Neural cell (in vitro differentiated cells): Measurements from ENCODE around the gene SLC16A1. TPM values are rescaled to one million over a fixed set of nuclear protein-coding genes. Genes with fewer than 3 reads are reported as not detected.

ENCODE experiments used
- H2AFZ ChIP-seq: fragments of 200-600, 300-800 bp; sonication (generic), shearing (Covaris generic); 2 replicates; pipeline ENCODE4 v1.6.0; 2014; ENCODE audit warnings: low read depth, mild to moderate bottlenecking, antibody characterized with exemption, low read length, moderate library complexity
- H3F3A ChIP-seq: fragments of 200-600 bp; shearing (Covaris generic); 2 replicates; pipeline ENCODE4 v1.6.1; 2016; ENCODE audit warnings: mild to moderate bottlenecking, moderate library complexity, mixed read lengths, antibody characterized with exemption, low read length; ENCODE audit not compliant: insufficient read depth, poor library complexity, severe bottlenecking
- H3K27ac ChIP-seq: fragments of 200-600, 300-800 bp; sonication (generic), shearing (Covaris generic); 2 replicates; pipeline ENCODE4 v1.5.1; 2014; ENCODE audit warnings: mild to moderate bottlenecking, low read length, moderate library complexity
- H3K27me3 ChIP-seq: fragments of 300-800, 200-600 bp; sonication (generic), shearing (Covaris generic); 2 replicates; pipeline ENCODE4 v1.6.0; 2014; ENCODE audit warnings: mild to moderate bottlenecking, low read depth, low read length, moderate library complexity; ENCODE audit not compliant: insufficient read depth
- H3K36me3 ChIP-seq: fragments of 300-800, 200-600 bp; sonication (generic), shearing (Covaris generic); 2 replicates; pipeline ENCODE4 v1.5.1; 2014; ENCODE audit warnings: mild to moderate bottlenecking, antibody characterized with exemption, low read length, moderate library complexity; ENCODE audit not compliant: insufficient read depth
- H3K4me2 ChIP-seq: fragments of 300-800, 200-600 bp; sonication (generic), shearing (Covaris generic); 2 replicates; pipeline ENCODE4 v1.6.0; 2014; ENCODE audit warnings: mild to moderate bottlenecking, low read length
- H3K4me3 ChIP-seq: fragments of 300-800, 200-600 bp; sonication (generic), shearing (Covaris generic); 2 replicates; pipeline ENCODE4 v1.5.1; 2014; ENCODE audit warnings: mild to moderate bottlenecking, low read length, moderate library complexity
- H3K79me2 ChIP-seq: fragments of 200-600 bp; shearing (Covaris generic); replicated peaks from 2 replicates; pipeline ENCODE4 v1.6.0; 2014; ENCODE audit warnings: mild to moderate bottlenecking, low read length, moderate library complexity; ENCODE audit not compliant: insufficient read depth
- H3K9ac ChIP-seq: fragments of 300-800, 200-600 bp; sonication (generic), shearing (Covaris generic); 2 replicates; pipeline ENCODE4 v1.6.1; 2016; ENCODE audit warnings: mild to moderate bottlenecking, low read length, mixed read lengths
- H3K9me2 ChIP-seq: fragments of 200-600 bp; shearing (Covaris generic); 2 replicates; pipeline ENCODE4 v1.6.1; 2016; ENCODE audit warnings: mild to moderate bottlenecking, low read length, mixed read lengths; ENCODE audit not compliant: insufficient read depth
- H3K9me3 ChIP-seq: fragments of 200-600, 300-800 bp; sonication (generic), shearing (Covaris generic); 2 replicates; pipeline ENCODE4 v1.6.1; 2016; ENCODE audit warnings: mild to moderate bottlenecking, mixed run types, low read length, moderate library complexity, mixed read lengths
- H4K20me1 ChIP-seq: fragments of 200-600 bp; shearing (Covaris generic); 2 replicates; pipeline ENCODE4 v1.6.1; 2016; ENCODE audit warnings: mild to moderate bottlenecking, mixed run types; ENCODE audit not compliant: insufficient read depth
- EZH2 ChIP-seq: fragments of 200-600, 300-800 bp; shearing (Covaris generic), sonication (generic); IDR thresholded peaks from 2 replicates; pipeline ENCODE4 v1.6.1; 2014; ENCODE audit warnings: antibody characterized with exemption, low read length, borderline replicate concordance, mild to moderate bottlenecking; ENCODE audit not compliant: insufficient read depth, poor library complexity, severe bottlenecking
- MXI1 ChIP-seq: fragments of 450-650 bp; conservative IDR thresholded peaks from 2 replicates; pipeline ENCODE4 v1.6.1; 2014; ENCODE audit warnings: antibody characterized with exemption, mild to moderate bottlenecking; ENCODE audit not compliant: poor library complexity, severe bottlenecking
- POLR2AphosphoS5 ChIP-seq: IDR thresholded peaks from 2 replicates; pipeline ENCODE4 v1.6.1; 2012
- RAD21 ChIP-seq: fragments of 450-650 bp; conservative IDR thresholded peaks from 2 replicates; pipeline ENCODE4 v1.6.1; 2014; ENCODE audit warnings: antibody characterized with exemption, mild to moderate bottlenecking, moderate library complexity
- TAF1 ChIP-seq: IDR thresholded peaks from 2 replicates; pipeline ENCODE4 v1.6.1; 2012; ENCODE audit warnings: low read depth
- polyA plus RNA-seq: library from polyadenylated mRNA; depleted of rRNA; stranded (reverse); fragments of >200 nt; gene quantifications from 2 replicates; pipeline ENCODE4 v1.2.3, GENCODE V29; 2014
- TF ChIP-seq, protein P1 (sequence below): IDR thresholded peaks from 2 replicates; pipeline ENCODE4 v1.6.1; 2012; ENCODE audit warnings: borderline replicate concordance
- TF ChIP-seq, protein P2 (sequence below): fragments of 450-650 bp; IDR thresholded peaks from 2 replicates; pipeline ENCODE4 v1.5.1; 2014; ENCODE audit warnings: antibody characterized with exemption, mild to moderate bottlenecking, moderate library complexity; ENCODE audit not compliant: poor library complexity, severe bottlenecking

SLC16A1 gene
- polyA plus RNA-seq, 1 donor from 2014 or later = 18.6 TPM

DNA sequence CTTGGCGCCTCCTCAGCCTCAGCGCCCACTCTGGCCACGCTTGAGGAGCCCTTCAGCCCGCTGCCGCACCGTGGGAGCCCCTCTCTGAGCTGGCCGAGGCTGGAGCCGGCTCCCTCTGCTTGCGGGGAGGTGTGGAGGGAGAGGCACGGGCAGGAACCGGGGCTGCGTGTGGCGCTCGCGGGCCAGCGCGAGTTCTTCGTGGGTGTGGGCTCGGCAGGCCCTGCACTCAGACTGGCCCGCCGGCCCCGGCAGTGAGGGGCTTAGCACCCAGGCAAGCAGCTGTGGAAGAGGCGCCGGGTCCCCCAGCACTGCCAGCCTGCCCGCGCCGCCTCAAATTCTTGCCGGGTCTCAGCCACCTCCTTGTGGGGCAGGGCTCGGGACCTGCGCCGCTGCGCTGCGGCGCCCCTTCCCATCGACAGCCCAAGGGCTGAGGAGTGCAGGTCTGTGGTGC lies 61.4 kb downstream of the SLC16A1 start:
- H3K4me2 ChIP-seq = no peak overlapping the region
- no peak overlapping the region for H3K27ac ChIP-seq
- H3K27me3 ChIP-seq = no peaks in the 10 kb centered on the region
- TF ChIP-seq TAF1 (no peak), RAD21 (no peak), MXI1 (no peak)
- TF ChIP-seq, protein P1, sequence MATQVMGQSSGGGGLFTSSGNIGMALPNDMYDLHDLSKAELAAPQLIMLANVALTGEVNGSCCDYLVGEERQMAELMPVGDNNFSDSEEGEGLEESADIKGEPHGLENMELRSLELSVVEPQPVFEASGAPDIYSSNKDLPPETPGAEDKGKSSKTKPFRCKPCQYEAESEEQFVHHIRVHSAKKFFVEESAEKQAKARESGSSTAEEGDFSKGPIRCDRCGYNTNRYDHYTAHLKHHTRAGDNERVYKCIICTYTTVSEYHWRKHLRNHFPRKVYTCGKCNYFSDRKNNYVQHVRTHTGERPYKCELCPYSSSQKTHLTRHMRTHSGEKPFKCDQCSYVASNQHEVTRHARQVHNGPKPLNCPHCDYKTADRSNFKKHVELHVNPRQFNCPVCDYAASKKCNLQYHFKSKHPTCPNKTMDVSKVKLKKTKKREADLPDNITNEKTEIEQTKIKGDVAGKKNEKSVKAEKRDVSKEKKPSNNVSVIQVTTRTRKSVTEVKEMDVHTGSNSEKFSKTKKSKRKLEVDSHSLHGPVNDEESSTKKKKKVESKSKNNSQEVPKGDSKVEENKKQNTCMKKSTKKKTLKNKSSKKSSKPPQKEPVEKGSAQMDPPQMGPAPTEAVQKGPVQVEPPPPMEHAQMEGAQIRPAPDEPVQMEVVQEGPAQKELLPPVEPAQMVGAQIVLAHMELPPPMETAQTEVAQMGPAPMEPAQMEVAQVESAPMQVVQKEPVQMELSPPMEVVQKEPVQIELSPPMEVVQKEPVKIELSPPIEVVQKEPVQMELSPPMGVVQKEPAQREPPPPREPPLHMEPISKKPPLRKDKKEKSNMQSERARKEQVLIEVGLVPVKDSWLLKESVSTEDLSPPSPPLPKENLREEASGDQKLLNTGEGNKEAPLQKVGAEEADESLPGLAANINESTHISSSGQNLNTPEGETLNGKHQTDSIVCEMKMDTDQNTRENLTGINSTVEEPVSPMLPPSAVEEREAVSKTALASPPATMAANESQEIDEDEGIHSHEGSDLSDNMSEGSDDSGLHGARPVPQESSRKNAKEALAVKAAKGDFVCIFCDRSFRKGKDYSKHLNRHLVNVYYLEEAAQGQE = no peak
- no peaks in the 10 kb centered on the region for H3K9me3 ChIP-seq
- no peaks in the 10 kb centered on the region for H3K9me2 ChIP-seq
- H3K36me3 ChIP-seq = no peaks in the 10 kb centered on the region
- H3K4me3 ChIP-seq = no peak overlapping the region
- H4K20me1 ChIP-seq = no peaks in the 10 kb centered on the region
- H2AFZ ChIP-seq = no peak overlapping the region
- no peaks in the 10 kb centered on the region for H3K79me2 ChIP-seq
- no peak overlapping the region for H3K9ac ChIP-seq
- no peaks in the 10 kb centered on the region for H3F3A ChIP-seq

DNA sequence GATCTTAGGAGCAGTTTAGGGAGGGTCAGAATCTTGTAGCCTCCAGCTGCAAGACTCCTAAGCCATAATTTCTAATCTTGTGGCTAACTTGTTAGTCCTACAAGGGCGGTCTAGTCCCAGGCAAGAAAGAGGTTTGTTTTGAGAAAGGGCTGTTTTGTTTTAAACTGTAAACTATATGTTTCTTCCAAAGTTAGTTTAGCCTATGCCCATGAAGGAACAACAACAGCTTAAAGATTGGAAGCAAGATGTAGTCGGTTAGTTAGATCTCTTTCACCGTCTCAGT lies 62.0 kb downstream of the SLC16A1 start:
- Histone ChIP-seq H3F3A (no peaks in the 10 kb centered on the region), H3K4me2 (no peak overlapping the region), H4K20me1 (no peaks in the 10 kb centered on the region), H3K4me3 (no peak overlapping the region), H3K27ac (no peak overlapping the region), H2AFZ (no peak overlapping the region), H3K9ac (no peak overlapping the region), H3K27me3 (no peaks in the 10 kb centered on the region), H3K9me2 (no peaks in the 10 kb centered on the region), H3K79me2 (no peaks in the 10 kb centered on the region), H3K9me3 (no peaks in the 10 kb centered on the region), H3K36me3 (no peaks in the 10 kb centered on the region)
- TF ChIP-seq, protein P2, sequence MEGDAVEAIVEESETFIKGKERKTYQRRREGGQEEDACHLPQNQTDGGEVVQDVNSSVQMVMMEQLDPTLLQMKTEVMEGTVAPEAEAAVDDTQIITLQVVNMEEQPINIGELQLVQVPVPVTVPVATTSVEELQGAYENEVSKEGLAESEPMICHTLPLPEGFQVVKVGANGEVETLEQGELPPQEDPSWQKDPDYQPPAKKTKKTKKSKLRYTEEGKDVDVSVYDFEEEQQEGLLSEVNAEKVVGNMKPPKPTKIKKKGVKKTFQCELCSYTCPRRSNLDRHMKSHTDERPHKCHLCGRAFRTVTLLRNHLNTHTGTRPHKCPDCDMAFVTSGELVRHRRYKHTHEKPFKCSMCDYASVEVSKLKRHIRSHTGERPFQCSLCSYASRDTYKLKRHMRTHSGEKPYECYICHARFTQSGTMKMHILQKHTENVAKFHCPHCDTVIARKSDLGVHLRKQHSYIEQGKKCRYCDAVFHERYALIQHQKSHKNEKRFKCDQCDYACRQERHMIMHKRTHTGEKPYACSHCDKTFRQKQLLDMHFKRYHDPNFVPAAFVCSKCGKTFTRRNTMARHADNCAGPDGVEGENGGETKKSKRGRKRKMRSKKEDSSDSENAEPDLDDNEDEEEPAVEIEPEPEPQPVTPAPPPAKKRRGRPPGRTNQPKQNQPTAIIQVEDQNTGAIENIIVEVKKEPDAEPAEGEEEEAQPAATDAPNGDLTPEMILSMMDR = no peak
- TF ChIP-seq, protein P1 = no peak
- TF ChIP-seq EZH2 (no peak), MXI1 (no peak), TAF1 (no peak), POLR2AphosphoS5 (no peak)
